ENCODE measurements around the gene KCNH1.

- TF ChIP-seq CTCF (IDR thresholded peaks at IDR 0.05; ENCODE audit: insufficient read depth, low read depth, low read length) (no peak), EZH2 (IDR thresholded peaks at IDR 0.05; ENCODE audit: insufficient read depth, low read length) (no peak)
Observed at GRCh38 chr1:210738256-210738655, 395.7 kb downstream of the KCNH1 start.

All from astrocyte (in vitro differentiated cells and primary cell).